Breast epithelium (tissue), 3 donors: Measurements from ENCODE around the gene MON1A.

Experiments used
- POLR2AphosphoS5 ChIP-seq, 3 donors: sonication (generic); formaldehyde crosslinking; IDR thresholded peaks; one replicate each; pipeline ENCODE4 v1.6.1; 2017; ENCODE audit warnings: antibody characterized with exemption in 3 of 3
- TF ChIP-seq, protein P1 (sequence below), 3 donors: fragments of 450-650 bp; IDR thresholded peaks; one replicate each; pipeline ENCODE4 v1.5.1; 2016 to 2017; ENCODE audit warnings: antibody characterized with exemption in 3 of 3, mild to moderate bottlenecking in 3 of 3, moderate library complexity in 3 of 3

DNA sequence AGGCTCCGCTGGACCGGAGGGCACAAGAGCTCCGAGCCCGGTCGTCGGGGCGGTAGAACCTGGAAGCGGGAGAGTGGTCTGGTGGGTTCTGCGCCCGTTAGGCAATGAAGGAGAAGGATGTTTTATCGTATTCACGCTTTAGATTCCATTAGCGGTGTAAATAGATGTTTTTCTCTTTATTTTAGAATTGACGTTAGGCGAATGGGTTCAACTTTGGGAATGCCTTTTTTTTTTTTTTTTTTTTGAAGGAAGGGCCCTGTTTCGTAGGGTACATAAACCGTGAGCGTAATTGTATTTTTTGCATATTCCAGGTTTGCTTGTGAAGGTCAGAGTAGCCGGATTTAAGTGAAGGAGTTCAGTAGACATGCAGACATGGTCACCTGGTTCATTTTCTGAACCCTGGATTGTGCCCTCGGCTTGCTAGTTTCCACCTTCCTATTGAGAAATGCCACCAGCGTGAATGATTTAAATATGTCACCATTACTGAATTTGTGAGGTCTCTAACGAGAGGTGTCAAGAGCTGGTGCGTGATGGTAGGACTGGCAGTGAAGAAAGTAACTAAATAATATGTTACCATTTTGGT is 11.1 kb upstream of the MON1A start:
- TF ChIP-seq, protein P1, sequence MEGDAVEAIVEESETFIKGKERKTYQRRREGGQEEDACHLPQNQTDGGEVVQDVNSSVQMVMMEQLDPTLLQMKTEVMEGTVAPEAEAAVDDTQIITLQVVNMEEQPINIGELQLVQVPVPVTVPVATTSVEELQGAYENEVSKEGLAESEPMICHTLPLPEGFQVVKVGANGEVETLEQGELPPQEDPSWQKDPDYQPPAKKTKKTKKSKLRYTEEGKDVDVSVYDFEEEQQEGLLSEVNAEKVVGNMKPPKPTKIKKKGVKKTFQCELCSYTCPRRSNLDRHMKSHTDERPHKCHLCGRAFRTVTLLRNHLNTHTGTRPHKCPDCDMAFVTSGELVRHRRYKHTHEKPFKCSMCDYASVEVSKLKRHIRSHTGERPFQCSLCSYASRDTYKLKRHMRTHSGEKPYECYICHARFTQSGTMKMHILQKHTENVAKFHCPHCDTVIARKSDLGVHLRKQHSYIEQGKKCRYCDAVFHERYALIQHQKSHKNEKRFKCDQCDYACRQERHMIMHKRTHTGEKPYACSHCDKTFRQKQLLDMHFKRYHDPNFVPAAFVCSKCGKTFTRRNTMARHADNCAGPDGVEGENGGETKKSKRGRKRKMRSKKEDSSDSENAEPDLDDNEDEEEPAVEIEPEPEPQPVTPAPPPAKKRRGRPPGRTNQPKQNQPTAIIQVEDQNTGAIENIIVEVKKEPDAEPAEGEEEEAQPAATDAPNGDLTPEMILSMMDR (IDR thresholded peaks at IDR 0.05), result no peak
- TF ChIP-seq POLR2AphosphoS5 (IDR thresholded peaks at IDR 0.05), result no peak
